Esophagus squamous epithelium (tissue), 4 donors: ENCODE data around the gene ARID5B.

Experiments used
- POLR2A ChIP-seq, 4 donors: fragments of 450-650 bp; IDR thresholded peaks; one replicate each; pipeline ENCODE4 v1.6.1; 2017; ENCODE audit warnings: antibody characterized with exemption in 4 of 4, mild to moderate bottlenecking in 4 of 4, moderate library complexity in 3 of 4
- TF ChIP-seq, protein P1 (sequence below), 6 experiments: fragments of 450-650 bp in 4 of 6; fragments of 200-600 bp in 2 of 6; sonication (generic) in 2 of 6; IDR thresholded peaks; one replicate each; pipeline ENCODE4 v1.5.1; 2016 to 2019; ENCODE audit warnings: antibody characterized with exemption in 6 of 6, mild to moderate bottlenecking in 4 of 6, moderate library complexity in 4 of 6

DNA sequence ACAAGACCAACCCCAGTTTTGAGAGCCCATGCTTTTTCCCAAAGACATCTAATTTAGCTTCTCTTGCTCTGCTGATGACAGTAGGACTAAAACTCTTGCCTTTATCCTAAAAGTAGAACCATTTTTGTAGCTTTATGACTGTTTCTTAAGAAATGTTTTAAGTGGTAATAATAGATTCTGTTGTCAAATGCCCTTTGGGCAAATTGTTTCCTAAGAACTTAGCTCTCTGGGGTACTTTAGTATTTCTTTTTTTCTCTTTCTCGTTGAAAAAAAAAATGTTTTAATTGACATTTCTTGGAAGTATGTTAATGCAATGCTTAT, 157.4 kb downstream of the ARID5B start:
- no peak for TF ChIP-seq POLR2A (IDR thresholded peaks at IDR 0.05)
- TF ChIP-seq, protein P1, sequence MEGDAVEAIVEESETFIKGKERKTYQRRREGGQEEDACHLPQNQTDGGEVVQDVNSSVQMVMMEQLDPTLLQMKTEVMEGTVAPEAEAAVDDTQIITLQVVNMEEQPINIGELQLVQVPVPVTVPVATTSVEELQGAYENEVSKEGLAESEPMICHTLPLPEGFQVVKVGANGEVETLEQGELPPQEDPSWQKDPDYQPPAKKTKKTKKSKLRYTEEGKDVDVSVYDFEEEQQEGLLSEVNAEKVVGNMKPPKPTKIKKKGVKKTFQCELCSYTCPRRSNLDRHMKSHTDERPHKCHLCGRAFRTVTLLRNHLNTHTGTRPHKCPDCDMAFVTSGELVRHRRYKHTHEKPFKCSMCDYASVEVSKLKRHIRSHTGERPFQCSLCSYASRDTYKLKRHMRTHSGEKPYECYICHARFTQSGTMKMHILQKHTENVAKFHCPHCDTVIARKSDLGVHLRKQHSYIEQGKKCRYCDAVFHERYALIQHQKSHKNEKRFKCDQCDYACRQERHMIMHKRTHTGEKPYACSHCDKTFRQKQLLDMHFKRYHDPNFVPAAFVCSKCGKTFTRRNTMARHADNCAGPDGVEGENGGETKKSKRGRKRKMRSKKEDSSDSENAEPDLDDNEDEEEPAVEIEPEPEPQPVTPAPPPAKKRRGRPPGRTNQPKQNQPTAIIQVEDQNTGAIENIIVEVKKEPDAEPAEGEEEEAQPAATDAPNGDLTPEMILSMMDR (IDR thresholded peaks at IDR 0.05) = no peak
